GM18499 (cell line): Measurements from ENCODE around the gene RAB31.
"Not testable (repeated sequence)": the region's sequence is repeated elsewhere in the genome, so short reads cannot be mapped to it uniquely, and the experiment has no call there.

Experiments
- ATAC-seq: cut with Tn5 transposase; IDR thresholded peaks from one replicate; pipeline ENCODE4 v1.9.1; 2021; ENCODE audit warnings: moderate number of reproducible peaks; ENCODE audit not compliant: insufficient read depth, unreplicated experiment

The RAB31 gene

DNA sequence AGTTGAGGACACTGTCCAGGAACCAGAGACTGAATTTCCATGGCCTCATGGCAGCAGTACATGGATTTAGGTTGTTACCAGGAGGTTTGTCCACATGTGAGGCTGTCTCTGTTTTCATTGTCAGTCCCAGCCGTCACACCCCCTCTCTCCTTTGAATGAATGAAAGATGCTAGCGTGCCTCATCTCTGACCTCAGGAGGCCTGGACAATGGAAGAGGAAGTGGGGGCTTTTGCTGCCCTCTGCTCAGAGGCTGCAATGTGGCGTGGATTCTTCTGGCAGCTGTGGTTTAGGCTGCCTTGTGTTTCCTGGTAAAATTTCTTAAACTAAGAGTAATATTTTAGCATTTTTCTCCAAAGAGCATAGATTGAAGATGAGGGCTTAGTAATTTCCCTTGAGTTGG is 47.5 kb downstream of the RAB31 start:
- ATAC-seq, result no peak

- no peak for ATAC-seq
Measured at GRCh38 chr18:9756271-9756932, 48.3 kb downstream of the RAB31 start.

- no peak for ATAC-seq
Measured at GRCh38 chr18:9756933-9757470, 48.9 kb downstream of the RAB31 start.

- no peak for ATAC-seq
Measured at GRCh38 chr18:9757827-9758621, 49.9 kb downstream of the RAB31 start.

DNA sequence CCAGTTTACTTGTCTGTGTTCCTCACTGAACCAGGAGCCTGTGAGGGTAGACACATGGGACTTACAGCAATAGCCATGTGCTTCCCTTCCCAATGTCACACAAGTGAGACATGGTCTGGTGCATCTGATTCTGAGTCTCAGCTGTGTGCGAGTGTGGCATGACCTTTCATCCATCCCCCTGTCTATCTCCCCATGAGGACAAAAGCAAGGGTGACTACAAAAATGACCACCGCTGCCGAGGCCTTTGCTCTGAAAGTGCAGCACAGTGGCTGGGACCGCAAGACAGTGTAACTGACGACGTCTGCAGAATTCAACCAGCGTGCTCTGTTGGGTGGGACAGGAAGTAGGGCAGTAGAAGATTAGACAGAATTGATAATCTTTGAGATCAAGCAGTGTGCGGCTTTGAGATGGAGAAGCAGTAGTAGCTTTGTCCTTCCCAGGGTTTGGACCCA is 50.5 kb downstream of the RAB31 start:
- no peak for ATAC-seq

- no peak for ATAC-seq
Measured at GRCh38 chr18:9760641-9761040, 52.5 kb downstream of the RAB31 start.

- ATAC-seq, result no peak
Measured at GRCh38 chr18:9762526-9762925, 54.4 kb downstream of the RAB31 start.

DNA sequence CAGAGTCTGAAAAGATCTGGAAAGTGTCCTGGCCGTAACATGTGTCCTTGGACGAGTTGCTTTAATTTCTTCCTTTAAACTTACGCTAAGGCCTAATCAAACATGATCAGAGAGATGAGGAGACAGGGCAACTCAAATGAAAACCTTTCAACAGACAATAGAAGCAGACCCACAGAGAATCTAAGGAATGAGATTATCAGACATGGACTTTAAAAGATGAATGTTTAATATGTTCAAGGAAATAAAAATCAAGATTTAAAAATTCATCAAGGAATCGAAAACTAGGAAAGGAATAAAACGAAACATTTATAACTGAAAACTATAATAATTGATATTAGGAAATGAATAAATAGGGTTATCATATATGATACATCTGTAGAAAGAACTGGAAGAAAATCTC is 55.1 kb downstream of the RAB31 start:
- ATAC-seq, result no peak

DNA sequence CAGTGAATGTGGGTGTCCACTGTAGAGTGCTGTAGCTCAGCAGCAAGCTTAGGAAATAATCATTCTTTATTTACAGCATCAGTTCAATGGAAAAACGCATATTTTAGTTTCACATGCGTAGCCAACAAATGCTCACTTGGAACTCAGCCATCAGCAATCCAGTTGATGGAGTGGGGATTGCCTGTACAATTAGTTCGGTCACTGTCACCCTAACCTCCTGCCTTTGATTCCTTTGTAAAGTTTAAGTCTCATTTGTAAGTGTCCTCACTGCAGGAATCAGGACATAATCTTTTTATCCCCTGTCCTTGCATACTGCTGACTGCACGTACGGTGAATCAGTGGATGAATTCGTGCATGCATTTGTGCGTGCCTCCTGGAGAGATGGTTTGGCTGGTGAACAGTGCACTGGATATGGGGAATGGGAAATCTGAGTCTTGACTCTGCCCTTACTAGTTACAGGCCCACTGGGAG is 55.9 kb downstream of the RAB31 start:
- ATAC-seq, result no peak

GRCh38 chr18:9765501-9765900 is 57.4 kb downstream of the RAB31 start:
- ATAC-seq, result no peak

DNA sequence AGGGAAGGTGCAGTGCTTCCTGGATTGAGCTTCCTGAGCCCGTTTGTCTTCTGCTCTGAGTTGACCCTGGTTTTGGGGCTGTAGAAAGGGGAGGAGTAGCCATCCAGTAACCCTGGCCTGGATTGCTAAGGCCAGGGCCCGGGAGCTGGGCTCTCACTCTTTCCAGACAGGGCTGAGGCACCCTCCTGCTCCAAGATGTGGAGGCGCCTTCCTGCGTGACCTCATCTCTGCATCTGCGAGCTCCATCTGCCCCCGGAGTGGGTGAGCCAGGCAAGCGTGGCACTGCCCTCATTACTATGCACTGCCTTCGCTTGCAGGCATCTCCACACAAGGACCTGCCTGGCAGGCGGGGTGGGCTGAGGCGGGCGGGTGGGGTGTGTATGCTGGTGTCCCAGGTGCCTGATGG is 58.0 kb downstream of the RAB31 start:
- ATAC-seq, result no peak

GRCh38 chr18:9766740-9767139 is 58.6 kb downstream of the RAB31 start:
- no peak for ATAC-seq

DNA sequence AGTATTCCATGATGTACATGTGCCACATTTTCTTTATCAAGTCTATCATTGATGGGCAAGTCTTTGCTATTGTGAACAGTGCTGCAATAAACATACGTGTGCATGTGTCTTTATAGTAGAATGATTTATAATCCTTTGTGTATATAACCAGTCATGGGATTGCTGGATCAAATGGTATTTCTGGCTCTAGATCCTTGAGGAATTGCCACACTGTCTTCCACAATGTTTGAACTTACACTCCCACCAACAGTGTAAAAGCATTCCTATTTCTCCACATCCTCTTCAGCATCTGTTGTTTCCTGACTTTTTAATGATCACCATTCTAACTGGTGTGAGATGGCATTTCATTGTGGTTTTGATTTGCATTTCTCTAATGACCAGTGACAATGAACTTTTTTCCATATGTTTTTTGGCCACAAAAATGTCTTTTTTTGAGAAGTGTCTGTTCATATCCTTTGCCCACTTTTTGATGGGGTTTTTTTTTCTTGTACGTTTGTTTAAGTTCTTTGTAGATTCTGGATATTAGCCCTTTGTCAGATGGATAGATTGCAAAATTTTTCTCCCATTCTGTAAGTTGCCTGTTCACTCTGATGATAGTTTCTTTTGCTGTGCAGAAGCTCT is 60.1 kb downstream of the RAB31 start:
- not testable (repeated sequence) for ATAC-seq

DNA sequence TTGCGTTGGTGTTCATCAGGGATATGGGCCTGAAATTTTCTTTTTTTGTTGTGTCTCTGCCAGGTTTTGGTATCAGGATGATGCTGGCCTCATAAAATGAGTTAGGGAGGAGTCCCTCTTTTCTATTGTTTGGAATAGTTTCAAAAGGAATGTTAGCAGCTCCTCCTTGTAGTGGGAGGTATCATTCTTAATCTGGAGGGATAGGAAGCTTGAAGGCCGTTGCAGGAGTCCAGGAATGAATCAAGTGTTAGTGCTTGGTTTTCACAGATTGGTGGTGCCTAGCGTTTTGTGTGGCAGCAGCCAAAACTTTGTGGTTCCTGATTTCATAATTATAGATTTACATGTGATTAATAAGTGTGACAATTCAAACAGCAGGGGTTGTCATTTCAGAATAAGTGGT is 62.0 kb downstream of the RAB31 start:
- ATAC-seq, result not testable (repeated sequence)

GRCh38 chr18:9771261-9771976 is 63.3 kb downstream of the RAB31 start:
- no peak for ATAC-seq

DNA sequence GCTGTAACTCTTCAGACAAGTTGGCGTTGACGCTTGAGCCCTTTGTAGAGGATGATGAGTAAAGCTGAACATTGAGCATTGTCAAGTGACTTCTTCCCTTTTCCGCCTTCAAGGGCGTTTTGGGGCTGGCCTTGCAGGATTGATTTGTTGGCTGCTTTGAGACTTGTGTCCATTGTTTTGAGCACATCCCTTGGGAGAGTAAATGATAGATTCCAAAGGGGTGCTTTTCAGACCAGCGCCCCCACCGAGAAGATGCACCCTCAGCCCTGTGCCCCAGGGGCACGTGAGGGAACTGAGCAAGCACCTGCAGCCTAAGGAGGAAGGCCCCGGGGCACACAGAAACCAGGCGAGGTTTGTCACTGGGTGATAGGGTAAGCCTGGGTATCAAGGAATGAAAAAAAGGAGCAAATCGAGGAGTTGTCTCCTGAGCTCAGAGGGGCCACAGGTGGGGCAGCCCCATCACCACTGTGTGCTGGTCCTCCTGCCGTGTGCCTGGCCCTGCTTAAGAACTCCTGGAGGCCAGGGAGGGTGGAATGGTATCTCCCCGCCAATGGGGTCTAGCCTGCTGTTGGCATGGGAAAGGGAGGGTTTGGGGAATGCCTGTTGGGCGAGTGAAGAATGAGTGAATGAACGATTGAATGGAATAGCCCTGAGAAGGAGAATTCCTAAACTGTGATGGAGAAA is 64.0 kb downstream of the RAB31 start:
- ATAC-seq, result no peak

GRCh38 chr18:9772847-9773677 is 65.0 kb downstream of the RAB31 start:
- no peak for ATAC-seq

- no peak for ATAC-seq
Measured at GRCh38 chr18:9774150-9774549, 66.0 kb downstream of the RAB31 start.

- no peak for ATAC-seq
Measured at GRCh38 chr18:9775178-9775577, 67.1 kb downstream of the RAB31 start.
